OCI-LY7 (cell line): ENCODE data around the gene TMED1. TPM values are rescaled to one million over a fixed set of nuclear protein-coding genes. Genes with fewer than 3 reads are reported as not detected.

Experiments used
- BruUV-seq: library from RNA; stranded (reverse); fragments of 400-500 nt; replicated peaks from 2 replicates; lab custom pipeline; 2021; lab: Mats Ljungman, UMichigan
- CTCF ChIA-PET: fragments of 300-600 bp; sonication (Branson Sonifier 250); formaldehyde crosslinking; loops from one replicate; lab custom pipeline; 2022; ENCODE audit warnings: antibody characterized with exemption; ENCODE audit not compliant: unreplicated experiment; lab: Charles Lee
- POLR2A ChIA-PET: fragments of 300-600 bp; sonication (Branson Sonifier 250); formaldehyde crosslinking; loops from one replicate; lab custom pipeline; 2022; ENCODE audit warnings: antibody characterized with exemption; lab: Charles Lee
- DNase-seq: peaks from one replicate; pipeline ENCODE4 v3.0.0-alpha.2; 2015; ENCODE audit warnings: low spot score
- H2AFZ ChIP-seq: fragments of 200-600 bp; sonication (generic), shearing (Covaris generic); 2 replicates; pipeline ENCODE4 v1.6.1; 2014; ENCODE audit warnings: mild to moderate bottlenecking, antibody characterized with exemption, low read length, moderate library complexity
- H3K27ac ChIP-seq: fragments of 200-600 bp; sonication (generic); 2 replicates; pipeline ENCODE4 v1.5.1; 2014; ENCODE audit warnings: mixed run types, low read depth, mild to moderate bottlenecking, moderate library complexity, low read length, inconsistent platforms; ENCODE audit not compliant: poor library complexity, severe bottlenecking
- H3K36me3 ChIP-seq: fragments of 200-600 bp; sonication (generic); 2 replicates; pipeline ENCODE4 v1.6.1; 2014; ENCODE audit warnings: mild to moderate bottlenecking, antibody characterized with exemption, low read length, moderate library complexity, mixed read lengths; ENCODE audit not compliant: insufficient read depth
- H3K4me1 ChIP-seq: fragments of 200-600 bp; sonication (generic); 2 replicates; pipeline ENCODE4 v1.5.1; 2014; ENCODE audit warnings: mild to moderate bottlenecking, low read length; ENCODE audit not compliant: insufficient read depth, poor library complexity, severe bottlenecking
- H3K4me2 ChIP-seq: fragments of 200-600 bp; sonication (generic); 2 replicates; pipeline ENCODE4 v1.6.1; 2014; ENCODE audit warnings: mild to moderate bottlenecking, low read length
- H3K4me3 ChIP-seq: fragments of 200-600 bp; sonication (generic); 2 replicates; pipeline ENCODE4 v1.5.1; 2014; ENCODE audit warnings: mild to moderate bottlenecking, low read depth, low read length; ENCODE audit not compliant: poor library complexity, severe bottlenecking
- H3K79me2 ChIP-seq: fragments of 200-600 bp; sonication (generic); 2 replicates; pipeline ENCODE4 v1.6.1; 2016; ENCODE audit warnings: low read depth, mild to moderate bottlenecking, low read length, moderate library complexity, mixed read lengths; ENCODE audit not compliant: insufficient read depth
- H3K9me2 ChIP-seq: fragments of 200-600 bp; sonication (generic); 2 replicates; pipeline ENCODE4 v1.6.1; 2016; ENCODE audit warnings: mild to moderate bottlenecking, low read length, mixed read lengths; ENCODE audit not compliant: insufficient read depth
- H3K9me3 ChIP-seq: fragments of 200-600 bp; sonication (generic); 2 replicates; pipeline ENCODE4 v1.6.1; 2014; ENCODE audit warnings: mild to moderate bottlenecking, mixed run types, low read length, mixed read lengths
- H4K20me1 ChIP-seq: fragments of 200-600 bp; sonication (generic); 2 replicates; pipeline ENCODE4 v1.6.1; 2014; ENCODE audit warnings: mild to moderate bottlenecking, antibody characterized with exemption, low read length, moderate library complexity, mixed read lengths; ENCODE audit not compliant: insufficient read depth
- EZH2phosphoT487 ChIP-seq: fragments of 200-600 bp; sonication (generic); IDR thresholded peaks from 2 replicates; pipeline ENCODE4 v1.6.1; 2018; ENCODE audit warnings: low read depth, borderline replicate concordance, mild to moderate bottlenecking, mixed run types, antibody characterized with exemption, low read length, moderate library complexity, mixed read lengths
- intact Hi-C: fragments of 100-400 bp; cut with micrococcal nuclease; formaldehyde crosslinking; loops from one replicate; pipeline ENCODE4 v1.10.0; 2022; ENCODE audit not compliant: unreplicated experiment
- total RNA-seq, 2 experiments: library from RNA; depleted of rRNA in 1 of 2; stranded (reverse); fragments of >200 nt in 1 of 2; shearing (Covaris generic) in 1 of 2; gene quantifications; 2 replicates each; pipeline ENCODE4 v1.2.3, GENCODE V29; 2014 to 2022
- TF ChIP-seq, protein P1 (sequence below): fragments of 200-600 bp; sonication (generic); conservative IDR thresholded peaks from 2 replicates; pipeline ENCODE4 v1.5.1; 2014; ENCODE audit warnings: mild to moderate bottlenecking, antibody characterized with exemption, low read length, moderate library complexity, mixed read lengths

Gene TMED1
- total RNA-seq, 2 experiments from 2014 or later, result 13.2 to 22.5 TPM

DNA sequence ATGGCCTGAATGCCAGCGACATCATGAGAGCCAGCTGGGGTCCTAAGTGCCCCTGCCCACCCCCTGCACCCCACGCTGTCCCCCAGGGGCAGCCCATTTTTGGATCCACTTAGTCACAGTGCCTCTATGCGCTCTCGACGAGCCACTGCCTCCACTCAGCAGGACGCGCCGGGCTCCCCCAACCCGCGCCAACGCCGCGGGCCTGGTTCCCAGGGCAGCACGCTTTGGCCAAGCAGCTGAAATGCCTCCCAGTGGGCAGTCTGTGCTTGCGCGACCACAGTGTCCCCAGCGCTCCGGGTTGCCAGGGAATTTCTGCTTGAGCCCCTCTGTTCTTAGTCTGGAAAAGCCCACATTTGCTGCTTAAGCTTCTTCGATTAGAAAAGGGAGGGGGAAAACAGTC is 39.4 kb downstream of the TMED1 start:
- no TSS peak for BruUV-seq
- H3K4me2 ChIP-seq, result no peak overlapping the region
- no peaks in the 10 kb centered on the region for H3K9me2 ChIP-seq
- H4K20me1 ChIP-seq, result no peaks in the 10 kb centered on the region
- peaks cover 77% of the 10 kb centered on the region for H3K36me3 ChIP-seq
- no peak overlapping the region for H3K4me3 ChIP-seq
- intact Hi-C loops, result no loop called here
- no peaks in the 10 kb centered on the region for H3K4me1 ChIP-seq
- no peak for DNase-seq
- H2AFZ ChIP-seq, result no peak overlapping the region
- POLR2A ChIA-PET, result no interaction called here
- no peaks in the 10 kb centered on the region for H3K9me3 ChIP-seq
- no peak overlapping the region for H3K27ac ChIP-seq
- CTCF ChIA-PET, result no interaction called here
- TF ChIP-seq, protein P1, sequence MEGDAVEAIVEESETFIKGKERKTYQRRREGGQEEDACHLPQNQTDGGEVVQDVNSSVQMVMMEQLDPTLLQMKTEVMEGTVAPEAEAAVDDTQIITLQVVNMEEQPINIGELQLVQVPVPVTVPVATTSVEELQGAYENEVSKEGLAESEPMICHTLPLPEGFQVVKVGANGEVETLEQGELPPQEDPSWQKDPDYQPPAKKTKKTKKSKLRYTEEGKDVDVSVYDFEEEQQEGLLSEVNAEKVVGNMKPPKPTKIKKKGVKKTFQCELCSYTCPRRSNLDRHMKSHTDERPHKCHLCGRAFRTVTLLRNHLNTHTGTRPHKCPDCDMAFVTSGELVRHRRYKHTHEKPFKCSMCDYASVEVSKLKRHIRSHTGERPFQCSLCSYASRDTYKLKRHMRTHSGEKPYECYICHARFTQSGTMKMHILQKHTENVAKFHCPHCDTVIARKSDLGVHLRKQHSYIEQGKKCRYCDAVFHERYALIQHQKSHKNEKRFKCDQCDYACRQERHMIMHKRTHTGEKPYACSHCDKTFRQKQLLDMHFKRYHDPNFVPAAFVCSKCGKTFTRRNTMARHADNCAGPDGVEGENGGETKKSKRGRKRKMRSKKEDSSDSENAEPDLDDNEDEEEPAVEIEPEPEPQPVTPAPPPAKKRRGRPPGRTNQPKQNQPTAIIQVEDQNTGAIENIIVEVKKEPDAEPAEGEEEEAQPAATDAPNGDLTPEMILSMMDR, result no peak
- no peak for TF ChIP-seq EZH2phosphoT487
- no peaks in the 10 kb centered on the region for H3K79me2 ChIP-seq

DNA sequence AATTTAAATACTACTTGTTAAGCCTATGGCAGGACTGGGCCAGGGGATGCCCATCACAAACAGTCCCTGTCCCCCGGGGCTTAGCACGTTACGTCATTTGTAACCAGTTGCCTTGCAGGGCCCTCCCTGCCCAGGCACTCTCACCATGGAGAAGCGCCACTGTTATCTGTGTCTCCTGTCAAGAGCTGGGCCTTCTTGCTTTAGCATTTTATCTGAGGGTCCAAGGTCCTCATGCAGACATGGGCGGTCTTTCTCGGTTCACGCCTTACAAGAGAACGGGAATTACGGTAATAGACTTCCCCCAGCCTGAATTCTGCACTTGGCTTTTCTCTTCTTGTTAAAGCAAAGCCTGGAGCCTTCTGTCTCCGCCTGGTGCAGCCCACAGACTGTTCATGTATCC is 46.1 kb downstream of the TMED1 start:
- no peaks in the 10 kb centered on the region for H3K79me2 ChIP-seq
- H3K27ac ChIP-seq, result no peak overlapping the region
- TF ChIP-seq, protein P1, result no peak
- no peak for TF ChIP-seq EZH2phosphoT487
- intact Hi-C loops, result no loop called here
- H3K36me3 ChIP-seq, result peaks cover 87% of the 10 kb centered on the region
- no peak overlapping the region for H3K4me2 ChIP-seq
- BruUV-seq, result no TSS peak
- CTCF ChIA-PET, result no interaction called here
- no peak overlapping the region for H3K4me3 ChIP-seq
- H4K20me1 ChIP-seq, result no peaks in the 10 kb centered on the region
- POLR2A ChIA-PET, result no interaction called here
- DNase-seq, result no peak
- H3K4me1 ChIP-seq, result no peaks in the 10 kb centered on the region
- no peaks in the 10 kb centered on the region for H3K9me2 ChIP-seq
- no peaks in the 10 kb centered on the region for H3K9me3 ChIP-seq
- H2AFZ ChIP-seq, result no peak overlapping the region

DNA sequence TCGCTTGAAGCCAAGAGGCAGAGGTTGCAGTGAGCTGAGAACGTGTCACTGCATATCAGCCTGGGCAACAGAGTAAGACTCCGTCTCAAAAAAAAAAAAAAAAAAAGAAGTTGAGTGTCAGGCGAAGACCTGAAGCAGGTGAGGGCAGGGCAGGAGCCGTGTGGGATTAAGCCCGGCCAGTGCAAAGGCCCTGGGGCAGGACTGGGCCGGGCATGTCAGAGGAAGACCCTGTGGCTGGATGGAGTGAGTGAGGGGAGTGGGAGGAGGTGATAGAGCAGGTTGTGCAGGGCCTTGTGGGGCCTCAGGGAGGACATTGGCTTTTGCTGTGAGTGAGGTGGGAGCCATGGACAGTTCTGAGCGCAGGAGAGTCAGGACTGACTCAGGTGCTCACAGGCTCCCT is 47.9 kb downstream of the TMED1 start:
- Histone ChIP-seq H3K79me2 (no peaks in the 10 kb centered on the region), H3K9me3 (no peaks in the 10 kb centered on the region), H3K36me3 (peaks cover 85% of the 10 kb centered on the region), H3K27ac (no peak overlapping the region), H4K20me1 (no peaks in the 10 kb centered on the region), H3K4me1 (no peaks in the 10 kb centered on the region), H3K4me3 (no peak overlapping the region), H3K4me2 (no peak overlapping the region), H2AFZ (no peak overlapping the region), H3K9me2 (no peaks in the 10 kb centered on the region)
- BruUV-seq, result no TSS peak
- CTCF ChIA-PET, result no interaction called here
- no peak for DNase-seq
- POLR2A ChIA-PET, result no interaction called here
- intact Hi-C loops, result no loop called here
- TF ChIP-seq EZH2phosphoT487, result no peak
- TF ChIP-seq, protein P1, result no peak
